Measurements from ENCODE around the gene SPRY1. TPM values are rescaled to one million over a fixed set of nuclear protein-coding genes. Genes with fewer than 3 reads are reported as not detected.
A peak's percentile ranks its signal among the peaks of the same experiment; 100 is the strongest.

Gene SPRY1
- total and polyA plus RNA-seq, 9 of the 15 experiments (the other 6 are each of a cell fraction or from before 2014, with no cell fraction given) = 0.18 to 1.9 (median 0.45) TPM; not detected in 1

DNA sequence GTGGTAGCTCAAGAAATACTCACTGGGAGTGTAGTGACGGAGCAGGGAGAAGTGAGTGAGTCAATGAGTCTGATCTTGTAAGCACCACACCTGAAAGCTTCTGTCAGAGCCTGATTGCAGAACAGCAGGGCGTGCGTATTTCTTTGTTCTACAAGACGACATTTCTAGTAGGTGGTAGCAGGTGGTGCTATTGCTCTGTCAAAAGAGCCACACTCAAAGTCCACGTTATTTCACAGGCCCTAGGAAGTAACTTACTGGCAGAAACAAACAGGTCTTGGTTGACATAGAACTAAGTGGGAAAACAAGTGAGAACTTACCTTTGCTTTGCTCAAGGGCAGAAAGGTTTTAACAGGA is 46.4 kb upstream of the SPRY1 start (continued):
- TF ChIP-seq, protein P1, sequence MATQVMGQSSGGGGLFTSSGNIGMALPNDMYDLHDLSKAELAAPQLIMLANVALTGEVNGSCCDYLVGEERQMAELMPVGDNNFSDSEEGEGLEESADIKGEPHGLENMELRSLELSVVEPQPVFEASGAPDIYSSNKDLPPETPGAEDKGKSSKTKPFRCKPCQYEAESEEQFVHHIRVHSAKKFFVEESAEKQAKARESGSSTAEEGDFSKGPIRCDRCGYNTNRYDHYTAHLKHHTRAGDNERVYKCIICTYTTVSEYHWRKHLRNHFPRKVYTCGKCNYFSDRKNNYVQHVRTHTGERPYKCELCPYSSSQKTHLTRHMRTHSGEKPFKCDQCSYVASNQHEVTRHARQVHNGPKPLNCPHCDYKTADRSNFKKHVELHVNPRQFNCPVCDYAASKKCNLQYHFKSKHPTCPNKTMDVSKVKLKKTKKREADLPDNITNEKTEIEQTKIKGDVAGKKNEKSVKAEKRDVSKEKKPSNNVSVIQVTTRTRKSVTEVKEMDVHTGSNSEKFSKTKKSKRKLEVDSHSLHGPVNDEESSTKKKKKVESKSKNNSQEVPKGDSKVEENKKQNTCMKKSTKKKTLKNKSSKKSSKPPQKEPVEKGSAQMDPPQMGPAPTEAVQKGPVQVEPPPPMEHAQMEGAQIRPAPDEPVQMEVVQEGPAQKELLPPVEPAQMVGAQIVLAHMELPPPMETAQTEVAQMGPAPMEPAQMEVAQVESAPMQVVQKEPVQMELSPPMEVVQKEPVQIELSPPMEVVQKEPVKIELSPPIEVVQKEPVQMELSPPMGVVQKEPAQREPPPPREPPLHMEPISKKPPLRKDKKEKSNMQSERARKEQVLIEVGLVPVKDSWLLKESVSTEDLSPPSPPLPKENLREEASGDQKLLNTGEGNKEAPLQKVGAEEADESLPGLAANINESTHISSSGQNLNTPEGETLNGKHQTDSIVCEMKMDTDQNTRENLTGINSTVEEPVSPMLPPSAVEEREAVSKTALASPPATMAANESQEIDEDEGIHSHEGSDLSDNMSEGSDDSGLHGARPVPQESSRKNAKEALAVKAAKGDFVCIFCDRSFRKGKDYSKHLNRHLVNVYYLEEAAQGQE (IDR thresholded peaks at IDR 0.05; ENCODE audit: borderline replicate concordance) = peak; percentile 77
- TF ChIP-seq, protein P1 (CRISPR knock-in tag; IDR thresholded peaks at IDR 0.05; ENCODE audit: low read depth) = no peak
- TF ChIP-seq, protein P2, sequence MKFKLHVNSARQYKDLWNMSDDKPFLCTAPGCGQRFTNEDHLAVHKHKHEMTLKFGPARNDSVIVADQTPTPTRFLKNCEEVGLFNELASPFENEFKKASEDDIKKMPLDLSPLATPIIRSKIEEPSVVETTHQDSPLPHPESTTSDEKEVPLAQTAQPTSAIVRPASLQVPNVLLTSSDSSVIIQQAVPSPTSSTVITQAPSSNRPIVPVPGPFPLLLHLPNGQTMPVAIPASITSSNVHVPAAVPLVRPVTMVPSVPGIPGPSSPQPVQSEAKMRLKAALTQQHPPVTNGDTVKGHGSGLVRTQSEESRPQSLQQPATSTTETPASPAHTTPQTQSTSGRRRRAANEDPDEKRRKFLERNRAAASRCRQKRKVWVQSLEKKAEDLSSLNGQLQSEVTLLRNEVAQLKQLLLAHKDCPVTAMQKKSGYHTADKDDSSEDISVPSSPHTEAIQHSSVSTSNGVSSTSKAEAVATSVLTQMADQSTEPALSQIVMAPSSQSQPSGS (CRISPR knock-in tag; IDR thresholded peaks at IDR 0.05) = no peak
- no peak for TF ChIP-seq HDAC3 (IDR thresholded peaks at IDR 0.05; ENCODE audit: borderline replicate concordance, partially characterized antibody)
- no peak for TF ChIP-seq FOXM1 (IDR thresholded peaks at IDR 0.05; ENCODE audit: low read depth)
- no peak for TF ChIP-seq FOXM1 (CRISPR knock-in tag; IDR thresholded peaks at IDR 0.05; ENCODE audit: low read depth)
- no peak for TF ChIP-seq IRF2 (CRISPR knock-in tag; IDR thresholded peaks at IDR 0.05)
- TF ChIP-seq ZFP1 (CRISPR knock-in tag; IDR thresholded peaks at IDR 0.05) = no peak
- no peak for TF ChIP-seq ZNF263 (CRISPR knock-in tag; IDR thresholded peaks at IDR 0.05; ENCODE audit: borderline replicate concordance)
- TF ChIP-seq, protein P3, sequence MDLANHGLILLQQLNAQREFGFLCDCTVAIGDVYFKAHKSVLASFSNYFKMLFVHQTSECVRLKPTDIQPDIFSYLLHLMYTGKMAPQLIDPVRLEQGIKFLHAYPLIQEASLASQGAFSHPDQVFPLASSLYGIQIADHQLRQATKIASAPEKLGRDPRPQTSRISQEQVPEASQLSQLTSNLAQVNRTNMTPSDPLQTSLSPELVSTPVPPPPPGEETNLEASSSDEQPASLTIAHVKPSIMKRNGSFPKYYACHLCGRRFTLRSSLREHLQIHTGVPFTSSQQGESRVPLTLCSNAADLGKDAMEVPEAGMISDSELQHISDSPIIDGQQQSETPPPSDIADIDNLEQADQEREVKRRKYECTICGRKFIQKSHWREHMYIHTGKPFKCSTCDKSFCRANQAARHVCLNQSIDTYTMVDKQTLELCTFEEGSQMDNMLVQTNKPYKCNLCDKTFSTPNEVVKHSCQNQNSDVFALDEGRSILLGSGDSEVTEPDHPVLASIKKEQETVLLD (IDR thresholded peaks at IDR 0.05) = no peak
- no peak for TF ChIP-seq HSF4 (CRISPR knock-in tag; IDR thresholded peaks at IDR 0.05; ENCODE audit: borderline replicate concordance)
- TF ChIP-seq ZNF384 (IDR thresholded peaks at IDR 0.05; ENCODE audit: low read depth, low read length) = 0 out of 2 replicates have a peak, but pooled peaks have one; percentile 29
- TF ChIP-seq, protein P4, sequence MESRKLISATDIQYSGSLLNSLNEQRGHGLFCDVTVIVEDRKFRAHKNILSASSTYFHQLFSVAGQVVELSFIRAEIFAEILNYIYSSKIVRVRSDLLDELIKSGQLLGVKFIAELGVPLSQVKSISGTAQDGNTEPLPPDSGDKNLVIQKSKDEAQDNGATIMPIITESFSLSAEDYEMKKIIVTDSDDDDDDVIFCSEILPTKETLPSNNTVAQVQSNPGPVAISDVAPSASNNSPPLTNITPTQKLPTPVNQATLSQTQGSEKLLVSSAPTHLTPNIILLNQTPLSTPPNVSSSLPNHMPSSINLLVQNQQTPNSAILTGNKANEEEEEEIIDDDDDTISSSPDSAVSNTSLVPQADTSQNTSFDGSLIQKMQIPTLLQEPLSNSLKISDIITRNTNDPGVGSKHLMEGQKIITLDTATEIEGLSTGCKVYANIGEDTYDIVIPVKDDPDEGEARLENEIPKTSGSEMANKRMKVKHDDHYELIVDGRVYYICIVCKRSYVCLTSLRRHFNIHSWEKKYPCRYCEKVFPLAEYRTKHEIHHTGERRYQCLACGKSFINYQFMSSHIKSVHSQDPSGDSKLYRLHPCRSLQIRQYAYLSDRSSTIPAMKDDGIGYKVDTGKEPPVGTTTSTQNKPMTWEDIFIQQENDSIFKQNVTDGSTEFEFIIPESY (CRISPR knock-in tag; IDR thresholded peaks at IDR 0.05) = no peak
- 0 out of 2 replicates have a peak, but pooled peaks have one; percentile 20 for TF ChIP-seq KAT7 (CRISPR knock-in tag; IDR thresholded peaks at IDR 0.05; ENCODE audit: borderline replicate concordance)
- no peak for TF ChIP-seq POLR2G (IDR thresholded peaks at IDR 0.05; ENCODE audit: low read depth, low read length)
- TF ChIP-seq ILF3 (IDR thresholded peaks at IDR 0.05; ENCODE audit: borderline replicate concordance) = no peak

Data from K562 (cell line).